WI38 (cell line): ENCODE results near the gene JAKMIP2.

ENCODE experiments used
- H3K4me3 ChIP-seq: 2 replicates; pipeline ENCODE4 v1.5.1; 2011; ENCODE audit warnings: low read depth, mild to moderate bottlenecking, control low read depth, low read length
- CTCF ChIP-seq: IDR thresholded peaks from 2 replicates; pipeline ENCODE4 v1.5.1; 2012; ENCODE audit warnings: low read depth, mild to moderate bottlenecking, control low read depth, low read length

JAKMIP2 gene

DNA sequence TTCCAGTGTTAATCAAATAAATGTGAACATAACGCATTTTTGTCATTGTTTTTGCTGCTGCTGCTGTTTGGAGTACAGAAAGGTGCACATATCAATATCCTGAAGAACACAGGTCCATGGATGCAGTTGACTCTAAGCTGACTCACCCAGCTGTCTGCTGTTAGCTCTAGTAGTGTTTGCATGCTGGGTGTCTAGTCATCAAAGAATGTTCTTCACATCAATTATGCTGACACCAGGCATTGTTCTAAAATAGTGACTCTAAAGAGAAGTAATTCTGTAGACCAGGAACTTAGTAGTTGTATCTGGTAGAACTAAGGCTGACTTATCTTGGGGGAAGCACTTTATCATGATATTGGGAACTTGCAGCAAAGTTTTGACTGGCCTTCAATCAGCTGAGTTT lies 217.0 kb downstream of the JAKMIP2 start:
- no peak for TF ChIP-seq CTCF
- no peak overlapping the region for H3K4me3 ChIP-seq

DNA sequence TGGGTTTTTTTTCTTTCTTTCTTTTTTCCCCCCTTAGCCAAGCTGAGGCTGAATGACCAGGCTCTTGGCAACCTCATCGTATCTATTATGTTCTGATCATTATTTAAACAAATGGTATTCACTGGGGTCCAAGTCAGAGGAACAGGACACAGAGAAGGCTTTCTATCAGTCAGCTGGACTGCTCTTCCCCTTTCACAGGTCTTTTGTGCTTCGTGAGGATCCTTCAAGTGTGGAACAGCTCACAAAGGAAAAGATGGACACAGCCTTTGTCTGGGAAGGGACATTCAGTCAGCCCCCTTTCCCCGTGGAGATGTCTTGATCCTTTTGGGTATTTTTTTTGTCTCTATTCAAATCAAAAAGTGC lies 218.4 kb downstream of the JAKMIP2 start:
- no peak for TF ChIP-seq CTCF

GRCh38 chr5:147563466-147564123 lies 218.9 kb downstream of the JAKMIP2 start:
- TF ChIP-seq CTCF, result no peak
- no peak overlapping the region for H3K4me3 ChIP-seq

More for the DNA sequence above, 218.4 kb downstream of the JAKMIP2 start:
- no peak overlapping the region for H3K4me3 ChIP-seq

- no peak overlapping the region for H3K4me3 ChIP-seq
- no peak for TF ChIP-seq CTCF
Observed at GRCh38 chr5:147561435-147561834, 221.1 kb downstream of the JAKMIP2 start.

DNA sequence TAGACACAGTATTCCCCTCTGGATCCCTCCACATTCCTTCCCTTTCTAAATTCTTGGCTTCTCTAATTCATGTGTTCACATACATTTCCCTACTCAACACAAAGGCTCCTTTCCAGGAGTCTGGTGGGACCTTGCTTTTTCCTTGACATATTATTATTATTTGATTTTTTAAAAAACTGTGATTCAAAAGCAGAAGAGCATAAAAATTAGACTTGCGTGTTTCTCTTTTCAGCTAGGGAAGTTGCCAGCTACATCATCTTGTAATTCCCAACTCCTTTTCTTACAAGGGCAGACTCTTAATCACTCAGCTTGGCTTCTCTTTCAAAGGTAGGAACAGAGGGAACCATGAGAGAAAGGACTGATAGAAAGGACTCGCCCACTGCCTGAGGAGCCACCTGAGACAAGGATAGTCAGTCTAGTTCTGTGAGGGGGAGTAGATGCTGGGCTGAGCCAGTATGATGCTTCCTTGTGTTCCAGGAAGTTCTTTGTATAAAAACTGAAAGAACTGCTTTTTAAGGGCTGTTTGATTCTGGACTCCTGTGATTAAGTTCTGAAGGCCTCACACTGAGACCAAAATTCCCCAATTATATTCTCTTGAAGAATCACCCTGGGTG lies 221.7 kb downstream of the JAKMIP2 start:
- no peak overlapping the region for H3K4me3 ChIP-seq

GRCh38 chr5:147559749-147560148 lies 222.8 kb downstream of the JAKMIP2 start:
- no peak overlapping the region for H3K4me3 ChIP-seq
- TF ChIP-seq CTCF, result no peak

More for the DNA sequence above, 221.7 kb downstream of the JAKMIP2 start:
- no peak for TF ChIP-seq CTCF

GRCh38 chr5:147558826-147559225 lies 223.7 kb downstream of the JAKMIP2 start:
- H3K4me3 ChIP-seq, result no peak overlapping the region

More at GRCh38 chr5:147558826-147559225, 223.7 kb downstream of the JAKMIP2 start:
- peak; percentile 67 for TF ChIP-seq CTCF
